Measurements from ENCODE around the gene FARSB.
A peak's percentile ranks its signal among the peaks of the same experiment; 100 is the strongest.

Gene FARSB

DNA sequence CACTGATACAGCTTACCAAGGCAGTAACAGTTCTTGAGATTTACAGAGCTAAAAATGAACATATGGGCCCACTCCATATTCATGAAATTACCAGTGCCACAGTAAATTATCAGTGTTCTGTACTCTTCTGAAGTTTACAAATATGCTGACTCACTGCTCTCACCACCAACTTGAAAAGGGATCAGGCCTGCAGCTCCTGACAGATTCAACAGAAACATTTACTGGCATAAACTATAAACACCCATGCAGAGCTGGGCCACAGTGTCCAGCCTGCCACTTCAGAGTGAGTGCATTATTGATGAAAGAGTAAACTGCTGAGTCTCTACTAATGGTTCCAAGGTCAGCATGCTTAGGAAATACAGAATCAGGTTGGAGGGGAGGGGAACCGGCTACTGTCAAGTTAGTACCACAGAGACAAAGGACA is 83.1 kb downstream of the FARSB start:
- TF ChIP-seq CTCF (IDR thresholded peaks at IDR 0.05), result no peak
- peak overlapping the region in 1 of 2 donors; percentile 16 for H3K27ac ChIP-seq
- no peak for DNase-seq (ENCODE audit: low spot score)
- H3K4me3 ChIP-seq, result no peak overlapping the region

GRCh38 chr2:222572264-222572721 is 83.6 kb downstream of the FARSB start:
- Histone ChIP-seq H3K27ac (peak overlapping the region in 1 of 2 donors; percentile 16), H3K4me3 (no peak overlapping the region)
- no peak for DNase-seq (ENCODE audit: low spot score)
- no peak for TF ChIP-seq CTCF (IDR thresholded peaks at IDR 0.05)

- DNase-seq (ENCODE audit: low spot score), result no peak
- no peak overlapping the region for H3K4me3 ChIP-seq
- no peak for TF ChIP-seq CTCF (IDR thresholded peaks at IDR 0.05)
- H3K27ac ChIP-seq, result no peak overlapping the region
These were observed 86.1 kb downstream of the FARSB start for GRCh38 chr2:222569826-222570225.

- no peak for DNase-seq (ENCODE audit: low spot score)
- no peak for TF ChIP-seq CTCF (IDR thresholded peaks at IDR 0.05)
- Histone ChIP-seq H3K27ac (no peak overlapping the region), H3K4me3 (no peak overlapping the region)
These were observed 87.0 kb downstream of the FARSB start for GRCh38 chr2:222568865-222569264.

DNA sequence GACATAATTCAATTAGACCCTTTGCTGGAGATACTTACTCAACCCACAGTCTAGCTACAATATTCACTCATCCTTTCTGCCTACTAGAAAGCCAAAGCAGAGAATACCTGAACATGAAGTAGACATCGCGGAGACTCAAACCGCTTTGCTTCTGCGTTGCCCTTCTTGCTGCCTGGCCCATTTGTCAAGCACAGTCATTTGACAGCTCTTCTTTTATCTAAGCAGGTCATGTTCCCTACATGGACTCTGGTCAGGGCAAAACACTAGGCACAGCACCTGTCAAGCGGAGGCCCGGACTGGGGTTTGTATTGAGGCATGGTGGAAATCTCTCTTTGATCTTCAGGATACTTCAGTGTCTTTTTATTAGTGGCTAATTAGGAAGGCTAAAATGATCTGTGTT is 89.7 kb downstream of the FARSB start:
- H3K27ac ChIP-seq, result no peak overlapping the region
- DNase-seq (ENCODE audit: low spot score), result no peak
- no peak for TF ChIP-seq CTCF (IDR thresholded peaks at IDR 0.05)
- no peak overlapping the region for H3K4me3 ChIP-seq

DNA sequence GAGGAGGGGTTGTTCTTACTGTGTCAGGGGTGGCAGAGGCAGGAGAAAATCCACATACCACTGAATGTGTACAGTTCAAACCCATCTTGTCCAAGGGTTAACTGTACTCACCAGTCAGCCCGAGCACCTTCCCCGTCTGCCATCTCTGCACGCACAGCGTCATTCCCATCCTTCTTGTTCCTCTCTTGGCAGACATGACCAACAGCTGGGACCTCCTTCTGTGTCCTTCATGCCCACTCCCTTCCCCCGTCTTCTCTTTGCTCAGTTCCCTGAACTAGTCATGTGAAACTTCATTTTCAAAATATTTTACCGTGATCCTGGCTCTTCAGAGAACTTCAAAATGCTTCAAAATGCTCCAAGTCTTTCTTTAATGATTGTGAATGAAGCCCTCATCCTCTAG is 92.0 kb downstream of the FARSB start:
- no peak overlapping the region for H3K27ac ChIP-seq
- TF ChIP-seq CTCF (IDR thresholded peaks at IDR 0.05), result no peak
- no peak for DNase-seq (ENCODE audit: low spot score)
- no peak overlapping the region for H3K4me3 ChIP-seq

DNA sequence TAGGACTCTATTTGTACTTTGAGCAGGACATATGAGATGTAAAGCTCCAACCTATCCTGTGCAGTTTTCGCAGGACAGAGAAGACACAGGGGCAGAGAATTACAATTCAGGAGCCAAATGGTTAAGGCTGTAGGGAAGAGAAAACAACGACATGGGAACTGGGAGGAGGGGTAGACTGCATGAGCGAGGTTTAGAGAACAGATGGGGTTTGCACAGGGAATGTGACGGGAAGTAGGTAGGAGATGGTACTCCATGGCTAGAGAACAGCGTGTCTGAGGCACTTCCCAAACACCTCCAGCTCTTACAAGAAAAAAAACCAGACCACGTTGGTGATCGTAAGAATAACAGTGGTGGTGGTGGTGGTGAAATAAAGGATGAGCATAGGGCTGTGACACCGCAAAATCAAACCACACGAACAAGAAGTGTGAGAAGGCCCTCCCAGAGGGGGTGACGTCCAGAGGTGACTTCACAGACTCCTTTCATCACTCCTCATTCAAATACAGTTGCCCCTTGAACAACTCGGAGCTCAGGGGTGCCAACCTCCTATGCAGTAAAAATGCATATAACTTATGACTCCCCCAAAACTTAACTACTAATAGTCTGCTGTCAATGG is 92.7 kb downstream of the FARSB start:
- TF ChIP-seq CTCF (IDR thresholded peaks at IDR 0.05), result no peak
- DNase-seq (ENCODE audit: low spot score), result no peak
- no peak overlapping the region for H3K27ac ChIP-seq
- no peak overlapping the region for H3K4me3 ChIP-seq
